ENCODE results near the gene RELL1.

DNA sequence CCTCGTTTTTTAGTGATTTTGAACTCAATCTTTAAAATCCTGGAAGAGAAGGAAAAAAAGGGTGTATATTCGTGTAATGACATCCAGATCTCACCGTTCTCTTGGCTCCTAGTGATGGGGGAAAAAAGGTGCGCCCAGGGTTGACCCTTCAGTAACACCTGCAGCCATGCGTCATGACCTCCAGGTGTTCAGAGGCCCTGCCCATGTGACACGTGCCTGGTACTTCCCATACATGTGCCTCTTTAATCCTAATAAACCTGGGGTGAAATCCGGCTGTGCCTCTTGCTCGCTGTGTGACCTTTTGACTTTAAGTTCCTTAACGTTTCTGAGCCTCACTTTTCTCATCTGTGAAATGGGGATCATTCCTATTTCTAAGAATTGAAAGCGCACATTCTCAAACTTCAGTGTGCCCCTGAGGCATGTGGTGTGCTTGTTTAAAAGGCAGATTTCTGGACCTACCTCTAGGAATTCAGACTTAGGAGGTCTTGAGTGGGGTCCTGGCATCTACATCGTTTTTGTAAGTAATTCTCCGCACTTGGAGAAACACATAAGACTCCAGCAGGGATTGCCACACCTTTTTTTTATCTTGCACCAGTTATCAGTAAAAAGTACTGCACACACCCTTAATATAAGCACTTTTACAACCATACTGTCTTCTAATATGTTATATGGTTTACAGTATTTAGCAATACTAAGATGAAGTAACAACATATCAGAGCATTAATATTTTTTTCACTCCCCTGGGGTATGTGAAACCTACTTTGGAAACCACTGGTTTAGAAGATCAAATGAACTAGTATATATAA, 90.1 kb downstream of the RELL1 start:
- TF ChIP-seq POLR2AphosphoS5 (IDR thresholded peaks at IDR 0.05; ENCODE audit: low read depth, low read length) (no peak), TAF1 (IDR thresholded peaks at IDR 0.05; ENCODE audit: borderline replicate concordance, low read depth, low read length) (no peak)

Measured in GM12892 (cell line).